HEK293 (cell line): ENCODE measurements around the gene POLR2C.

Experiments used
- CTCF ChIA-PET: fragments of 350-600 bp; formaldehyde crosslinking; extraction: SDS; loops from one replicate; lab custom pipeline; 2021; ENCODE audit warnings: antibody characterized with exemption; lab: Yijun Ruan, JAX
- POLR2A ChIA-PET: fragments of 300-600 bp; formaldehyde crosslinking; extraction: SDS; loops from one replicate; lab custom pipeline; 2020; ENCODE audit warnings: antibody characterized with exemption, inconsistent platforms; lab: Yijun Ruan, JAX
- H3K27ac ChIP-seq: fragments of 200-500 bp; sonication (Bioruptor generic); 2 replicates; pipeline ENCODE4 v1.5.1; 2014; ENCODE audit warnings: low read depth, low read length, control low read depth, inconsistent platforms; ENCODE audit errors: extremely low read depth
- H3K36me3 ChIP-seq, 2 experiments: fragments of 200-500 bp in 1 of 2; sonication (Bioruptor generic) in 1 of 2; 1 replicate in 1 of 2; 2 replicates in 1 of 2; pipeline ENCODE4 v1.5.1; 2014 to 2017; ENCODE audit warnings: inconsistent platforms in 2 of 2, low read length in 2 of 2; ENCODE audit not compliant: control insufficient read depth in 2 of 2, insufficient read depth in 1 of 2
- H3K4me1 ChIP-seq: fragments of 200-500 bp; sonication (Bioruptor generic); 2 replicates; pipeline ENCODE4 v1.5.1; 2014; ENCODE audit warnings: mild to moderate bottlenecking, low read length, inconsistent platforms; ENCODE audit not compliant: control insufficient read depth, insufficient read depth
- H3K4me3 ChIP-seq: 2 replicates; pipeline ENCODE4 v1.5.1; 2011; ENCODE audit warnings: low read depth, mild to moderate bottlenecking, control low read depth, low read length, moderate library complexity
- H3K9me3 ChIP-seq: fragments of 200-500 bp; sonication (Bioruptor generic); 2 replicates; pipeline ENCODE4 v1.5.1; 2014; ENCODE audit warnings: low read depth, low read length, inconsistent platforms; ENCODE audit not compliant: control insufficient read depth, insufficient read depth
- BCL6B ChIP-seq: fragments of 450-650 bp; formaldehyde crosslinking; IDR thresholded peaks from 2 replicates; pipeline ENCODE4 v1.5.1; 2017; ENCODE audit warnings: missing biosample characterization, missing genetic modification characterization
- GLIS1 ChIP-seq: fragments of 450-650 bp; formaldehyde crosslinking; IDR thresholded peaks from 2 replicates; pipeline ENCODE4 v1.5.1; 2016; ENCODE audit warnings: missing biosample characterization, missing genetic modification characterization
- MYNN ChIP-seq: fragments of 450-650 bp; formaldehyde crosslinking; IDR thresholded peaks from 2 replicates; pipeline ENCODE4 v1.5.1; 2016; ENCODE audit warnings: missing biosample characterization, missing genetic modification characterization, borderline replicate concordance
- TCF7L2 ChIP-seq: IDR thresholded peaks from 2 replicates; pipeline ENCODE4 v1.6.1; 2011; ENCODE audit warnings: low read depth, mild to moderate bottlenecking, inconsistent platforms, low read length, moderate library complexity, borderline replicate concordance
- ZIC2 ChIP-seq: fragments of 450-650 bp; formaldehyde crosslinking; IDR thresholded peaks from 2 replicates; pipeline ENCODE4 v1.5.1; 2016; ENCODE audit warnings: missing biosample characterization, missing genetic modification characterization
- ZNF114 ChIP-seq: fragments of 450-650 bp; formaldehyde crosslinking; IDR thresholded peaks from 2 replicates; pipeline ENCODE4 v1.5.0; 2017; ENCODE audit warnings: missing biosample characterization, missing genetic modification characterization
- ZNF16 ChIP-seq: fragments of 450-650 bp; formaldehyde crosslinking; IDR thresholded peaks from 2 replicates; pipeline ENCODE4 v1.5.1; 2016; ENCODE audit warnings: low read depth, missing biosample characterization, missing genetic modification characterization
- ZNF2 ChIP-seq: fragments of 450-650 bp; formaldehyde crosslinking; IDR thresholded peaks from 2 replicates; pipeline ENCODE4 v1.5.1; 2016; ENCODE audit warnings: missing biosample characterization, missing genetic modification characterization
- ZNF221 ChIP-seq: fragments of 450-650 bp; formaldehyde crosslinking; IDR thresholded peaks from 2 replicates; pipeline ENCODE4 v1.5.1; 2017; ENCODE audit warnings: missing biosample characterization, missing genetic modification characterization, borderline replicate concordance
- ZNF239 ChIP-seq: fragments of 450-650 bp; formaldehyde crosslinking; IDR thresholded peaks from 2 replicates; pipeline ENCODE4 v1.5.1; 2016; ENCODE audit warnings: missing biosample characterization, missing genetic modification characterization
- ZNF24 ChIP-seq: fragments of 450-650 bp; formaldehyde crosslinking; IDR thresholded peaks from 2 replicates; pipeline ENCODE4 v1.5.1; 2016; ENCODE audit warnings: missing biosample characterization, missing genetic modification characterization
- ZNF292 ChIP-seq: fragments of 450-650 bp; formaldehyde crosslinking; IDR thresholded peaks from 2 replicates; pipeline ENCODE4 v1.5.1; 2016; ENCODE audit warnings: low read depth, missing biosample characterization, missing genetic modification characterization, borderline replicate concordance
- ZNF398 ChIP-seq: fragments of 450-650 bp; formaldehyde crosslinking; IDR thresholded peaks from 2 replicates; pipeline ENCODE4 v1.5.1; 2017; ENCODE audit warnings: missing biosample characterization, missing genetic modification characterization
- ZNF449 ChIP-seq: fragments of 450-650 bp; formaldehyde crosslinking; IDR thresholded peaks from 2 replicates; pipeline ENCODE4 v1.5.1; 2017; ENCODE audit warnings: missing biosample characterization, mild to moderate bottlenecking, missing genetic modification characterization, moderate library complexity
- ZNF521 ChIP-seq: fragments of 450-650 bp; formaldehyde crosslinking; IDR thresholded peaks from 2 replicates; pipeline ENCODE4 v1.5.1; 2017; ENCODE audit warnings: missing biosample characterization, mild to moderate bottlenecking, missing genetic modification characterization
- ZNF549 ChIP-seq: fragments of 450-650 bp; IDR thresholded peaks from 2 replicates; pipeline ENCODE4 v1.5.1; 2018; ENCODE audit warnings: missing biosample characterization, missing genetic modification characterization, mild to moderate bottlenecking, inconsistent platforms, moderate library complexity
- ZNF624 ChIP-seq: fragments of 450-650 bp; formaldehyde crosslinking; IDR thresholded peaks from 2 replicates; pipeline ENCODE4 v1.5.1; 2017; ENCODE audit warnings: missing biosample characterization, missing genetic modification characterization
- ZNF692 ChIP-seq: fragments of 450-650 bp; formaldehyde crosslinking; IDR thresholded peaks from 2 replicates; pipeline ENCODE4 v1.5.1; 2016; ENCODE audit warnings: missing biosample characterization, missing genetic modification characterization
- ZNF76 ChIP-seq: fragments of 450-650 bp; formaldehyde crosslinking; IDR thresholded peaks from 2 replicates; pipeline ENCODE4; 2016; ENCODE audit warnings: low read depth, missing biosample characterization, missing genetic modification characterization, borderline replicate concordance

The POLR2C gene

GRCh38 chr16:57509231-57509923 lies 46.9 kb downstream of the POLR2C start:
- Histone ChIP-seq H3K36me3 (peaks cover 0 to 3% of the 10 kb centered on the region in 2 experiments; a peak in 2 of 3 replicates), H3K4me1 (peaks cover 2% of the 10 kb centered on the region; the same call in 1 of the 2 replicates)
- POLR2A ChIA-PET, result no interaction called here
- TF ChIP-seq ZNF624 (tag by site-specific recombination) (no peak), ZIC2 (tag by site-specific recombination) (peak; percentile 60), ZNF114 (tag by site-specific recombination) (no peak), TCF7L2 (no peak), GLIS1 (tag by site-specific recombination) (0 out of 2 replicates have a peak, but pooled peaks have one; percentile 6), BCL6B (tag by site-specific recombination) (no peak), ZNF239 (tag by site-specific recombination) (no peak), ZNF398 (tag by site-specific recombination) (no peak), ZNF292 (tag by site-specific recombination) (no peak), ZNF76 (tag by site-specific recombination) (no peak), ZNF692 (tag by site-specific recombination) (no peak), ZNF16 (no peak), MYNN (tag by site-specific recombination) (no peak)
- TF ChIP-seq, all 188 proteins: peak for 2
- CTCF ChIA-PET, result interaction anchor here (1.2 to 3.4 kb wide), 3 partner anchors 9 to 47 kb away, joined by 4 to 16 read pairs (median 6); partner anchors contain the start of gene POLR2C
- H3K4me3 ChIP-seq, result no peak overlapping the region
- H3K27ac ChIP-seq, result no peak overlapping the region
- H3K9me3 ChIP-seq, result no peaks in the 10 kb centered on the region

- POLR2A ChIA-PET, result no interaction called here
- TF ChIP-seq ZNF2 (tag by site-specific recombination) (no peak), ZNF549 (no peak), ZNF692 (tag by site-specific recombination) (no peak), ZNF521 (tag by site-specific recombination) (no peak), ZNF24 (tag by site-specific recombination) (no peak), ZNF221 (no peak), ZNF449 (no peak)
- H3K36me3 ChIP-seq, result peaks cover 0 to 3% of the 10 kb centered on the region in 2 experiments; a peak in 2 of 3 replicates
- no peaks in the 10 kb centered on the region for H3K9me3 ChIP-seq
- no peak overlapping the region for H3K27ac ChIP-seq
- CTCF ChIA-PET, result interaction anchor here (0.5 to 3.4 kb wide), 6 partner anchors 8 to 342 kb away, joined by 4 to 16 read pairs (median 6); partner anchors contain the start of gene POLR2C
- peaks cover 2% of the 10 kb centered on the region; the same call in 1 of the 2 replicates for H3K4me1 ChIP-seq
- H3K4me3 ChIP-seq, result no peak overlapping the region
Measured at GRCh38 chr16:57510016-57510871, 47.8 kb downstream of the POLR2C start.
